Measurements from ENCODE around the gene EPM2A.
"Not testable (repeated sequence)": the region's sequence is repeated elsewhere in the genome, so short reads cannot be mapped to it uniquely, and the experiment has no call there.

EPM2A gene

DNA sequence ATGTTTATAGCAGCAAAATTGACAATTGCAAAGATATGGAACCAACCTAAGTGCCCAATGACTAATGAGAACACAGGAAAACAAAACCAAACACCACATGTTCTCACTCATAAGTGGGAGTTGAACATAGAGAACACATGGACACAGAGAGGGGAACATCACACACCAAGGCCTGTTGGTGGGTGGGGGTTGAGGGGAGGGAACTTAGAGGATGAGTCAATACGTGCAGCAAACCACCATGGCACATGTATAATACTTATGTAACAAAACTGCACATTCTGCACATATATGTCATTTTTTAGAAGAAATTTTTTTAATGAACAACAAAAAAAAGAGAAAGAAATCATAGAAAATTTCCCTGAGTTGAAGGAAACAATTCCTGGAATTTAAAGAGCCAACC is 3.9 kb downstream of the EPM2A start:
- DNase-seq (ENCODE audit: low read depth in 2 of 2, low spot score in 1 of 2) = peak in 1 of 2 donors; percentile 9

DNA sequence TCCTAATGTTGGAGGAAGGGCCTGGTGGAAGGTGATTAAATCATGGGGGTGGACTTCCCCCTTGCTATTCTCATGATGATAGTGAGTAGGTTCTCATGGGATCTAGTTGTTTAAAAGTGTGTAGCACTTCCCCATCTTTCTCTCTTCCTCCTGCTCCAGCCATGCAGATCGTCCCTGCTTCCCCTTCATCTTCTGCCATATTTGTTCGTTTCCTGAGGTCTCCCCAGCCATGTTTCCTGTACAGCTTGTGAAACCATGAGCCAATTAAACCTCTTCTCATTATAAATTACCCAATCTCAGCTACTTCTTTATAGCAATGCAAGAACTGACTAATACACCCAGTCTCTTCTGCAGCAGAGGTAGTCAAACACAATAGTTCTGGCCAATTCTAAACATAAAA is 5.4 kb downstream of the EPM2A start:
- no peak for DNase-seq (ENCODE audit: low read depth in 2 of 2, low spot score in 1 of 2)

DNA sequence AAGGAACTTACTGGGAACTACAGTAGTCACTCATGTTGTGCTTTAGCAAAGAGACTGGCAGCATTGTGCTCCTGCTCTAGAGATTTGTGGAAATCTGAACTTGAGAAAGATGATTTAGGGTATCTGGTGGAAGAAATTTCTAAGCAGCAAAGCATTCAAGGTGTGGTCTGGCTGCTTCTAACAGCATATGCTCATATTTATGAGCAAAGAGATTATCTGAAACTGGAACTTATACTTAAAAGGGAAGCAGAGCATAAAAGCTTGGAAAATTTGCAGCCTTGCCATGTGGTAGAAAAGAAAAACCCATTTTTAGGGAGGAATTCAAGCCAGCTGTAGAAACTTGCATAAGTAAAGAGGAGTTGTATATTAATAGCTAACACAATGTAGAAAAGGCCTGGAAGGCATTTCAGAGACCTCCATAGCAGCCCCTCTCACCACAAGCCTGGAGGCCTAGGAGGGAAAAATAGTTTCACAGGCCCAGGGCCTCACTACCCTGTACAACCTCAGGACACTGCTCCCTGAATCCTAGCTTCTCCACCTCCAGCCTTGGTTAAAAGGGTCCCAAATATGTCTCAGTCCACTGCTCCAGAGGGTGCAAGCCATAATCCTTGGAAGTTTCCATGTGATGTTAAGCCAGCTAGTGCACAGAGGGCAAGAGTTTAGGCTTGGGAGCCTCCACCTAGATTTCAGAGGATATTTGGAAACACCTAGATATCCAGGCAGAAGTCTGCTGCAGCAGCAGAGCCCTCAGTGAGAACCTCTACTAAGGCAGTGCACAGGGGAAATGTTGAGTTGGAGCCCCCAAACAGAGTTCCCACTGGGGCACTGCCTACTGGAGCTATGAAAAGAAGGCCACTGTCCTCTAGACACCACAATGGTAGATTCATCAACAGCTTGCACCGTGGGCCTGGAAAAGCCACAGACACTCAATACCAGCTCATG is 6.6 kb downstream of the EPM2A start:
- DNase-seq (ENCODE audit: low read depth in 2 of 2, low spot score in 1 of 2) = no peak

DNA sequence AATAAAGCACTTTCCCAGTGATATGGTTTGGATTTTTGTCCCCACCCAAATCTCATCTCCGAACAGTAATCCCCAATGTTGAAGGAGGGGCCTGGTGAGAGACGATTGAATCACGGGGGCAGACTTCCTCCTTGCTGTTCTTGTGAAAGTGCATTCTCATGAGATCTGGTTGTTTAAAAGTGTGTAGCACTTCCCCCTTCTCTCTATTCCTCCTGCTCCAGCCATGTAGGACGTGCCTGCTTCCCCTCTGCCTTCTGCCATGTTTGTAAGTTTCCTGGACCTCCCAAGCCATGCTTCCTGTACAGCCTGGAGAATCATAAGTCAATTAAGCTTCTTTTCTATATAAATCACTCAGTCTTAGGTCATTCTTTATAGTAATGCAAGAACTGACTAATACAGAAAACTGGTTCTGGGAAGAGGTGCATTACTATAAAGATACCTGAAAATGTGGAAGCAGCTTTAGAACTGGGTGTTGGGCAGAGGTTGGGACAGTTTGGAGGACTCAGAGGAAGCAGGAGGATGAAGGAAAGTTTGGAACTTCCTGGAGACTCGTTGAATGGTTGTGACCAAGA is 7.4 kb downstream of the EPM2A start:
- no peak for DNase-seq (ENCODE audit: low read depth in 2 of 2, low spot score in 1 of 2)

DNA sequence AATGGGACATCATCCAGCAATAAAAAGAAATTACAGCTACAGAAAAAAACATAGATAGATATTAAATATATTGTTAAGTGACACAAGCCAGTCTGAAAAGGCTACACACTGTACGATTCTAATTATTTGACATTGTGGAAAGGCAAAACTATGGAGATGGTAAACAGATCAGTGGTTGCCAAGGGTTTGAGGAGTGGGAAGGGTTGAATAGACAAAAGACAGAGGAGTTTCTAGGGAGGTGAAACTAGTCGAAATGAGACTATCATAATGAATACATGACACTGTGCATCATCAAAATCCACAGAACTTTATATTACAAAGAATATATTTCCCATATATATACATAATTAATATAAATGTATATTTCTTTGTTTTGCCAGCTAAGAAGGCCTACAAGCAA is 9.8 kb downstream of the EPM2A start:
- no peak for DNase-seq (ENCODE audit: low read depth in 2 of 2, low spot score in 1 of 2)

DNA sequence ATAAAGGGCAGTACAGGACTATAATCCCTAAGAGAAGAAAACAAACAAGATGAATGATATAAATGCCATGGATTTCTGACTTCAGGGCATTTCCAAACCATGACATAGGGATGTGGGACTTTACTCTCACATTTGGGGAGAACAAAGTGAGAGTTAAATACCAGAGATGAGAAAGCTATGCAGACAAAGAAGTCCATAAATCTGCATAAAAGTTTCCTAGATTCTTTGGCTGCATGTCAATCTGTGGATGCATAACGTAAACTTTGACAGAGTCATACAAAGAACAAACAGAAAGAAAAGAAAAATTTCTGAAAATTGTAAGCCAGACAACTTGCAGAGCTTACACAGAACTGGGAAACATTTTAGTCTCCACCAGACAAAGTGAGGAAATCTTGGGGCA is 11.7 kb downstream of the EPM2A start:
- DNase-seq (ENCODE audit: low read depth in 2 of 2, low spot score in 1 of 2) = no peak

DNA sequence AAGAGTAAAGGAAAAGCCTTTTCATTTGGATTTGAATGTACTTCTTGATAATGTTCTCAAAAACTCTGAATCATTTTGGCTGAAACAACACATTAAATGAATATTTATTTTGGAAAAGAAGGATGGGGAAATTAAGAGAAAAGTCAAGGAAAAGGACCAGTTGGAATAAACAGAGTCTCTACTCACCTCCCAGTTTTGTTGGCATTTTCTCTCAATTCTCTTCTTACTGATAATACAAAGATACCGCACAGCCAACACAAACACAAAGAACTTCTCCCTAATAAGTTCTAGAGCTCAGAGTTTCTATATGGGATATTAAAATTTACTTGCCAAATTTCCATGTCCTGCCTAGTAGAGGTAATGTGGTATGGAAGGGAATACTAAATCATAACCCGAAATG is 13.1 kb downstream of the EPM2A start:
- no peak for DNase-seq (ENCODE audit: low read depth in 2 of 2, low spot score in 1 of 2)

DNA sequence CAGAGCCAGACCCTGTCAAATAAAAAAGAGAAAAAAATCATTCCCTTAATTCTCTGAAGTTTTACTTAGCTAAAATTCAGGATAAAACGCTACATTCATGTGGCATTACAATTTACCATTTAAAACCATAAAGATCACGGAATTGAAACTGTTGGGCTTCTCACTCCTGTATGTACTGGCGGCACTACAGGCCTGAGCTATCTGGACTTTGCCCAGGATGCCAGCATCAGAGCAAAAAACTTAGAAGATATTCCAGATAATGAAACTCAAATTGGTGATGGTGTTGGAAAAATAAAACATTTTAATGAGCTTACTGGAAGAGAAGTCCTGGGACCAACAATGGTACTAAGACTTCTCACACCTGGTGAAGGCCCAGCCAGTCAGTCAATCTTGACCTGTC is 14.2 kb downstream of the EPM2A start:
- no peak for DNase-seq (ENCODE audit: low read depth in 2 of 2, low spot score in 1 of 2)

DNA sequence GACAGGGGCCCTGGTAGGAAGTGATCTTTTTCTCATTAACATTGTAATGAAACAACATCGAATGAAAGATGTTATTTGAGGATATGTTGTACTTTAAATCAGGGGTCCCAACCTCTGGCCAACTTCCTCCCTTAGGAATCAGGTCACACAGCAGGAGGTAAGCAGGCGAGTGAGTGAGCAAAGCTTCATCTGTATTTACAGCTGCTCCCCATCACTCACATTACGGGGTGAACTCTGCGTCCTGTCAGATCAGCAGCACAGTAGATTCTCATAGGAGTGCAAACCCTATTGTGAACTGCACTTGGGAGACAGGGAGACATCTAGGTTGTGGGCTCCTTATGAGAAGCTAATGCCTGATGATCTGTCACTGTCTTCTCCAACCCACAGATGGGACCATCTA is 19.9 kb downstream of the EPM2A start:
- no peak for DNase-seq (ENCODE audit: low read depth in 2 of 2, low spot score in 1 of 2)

DNA sequence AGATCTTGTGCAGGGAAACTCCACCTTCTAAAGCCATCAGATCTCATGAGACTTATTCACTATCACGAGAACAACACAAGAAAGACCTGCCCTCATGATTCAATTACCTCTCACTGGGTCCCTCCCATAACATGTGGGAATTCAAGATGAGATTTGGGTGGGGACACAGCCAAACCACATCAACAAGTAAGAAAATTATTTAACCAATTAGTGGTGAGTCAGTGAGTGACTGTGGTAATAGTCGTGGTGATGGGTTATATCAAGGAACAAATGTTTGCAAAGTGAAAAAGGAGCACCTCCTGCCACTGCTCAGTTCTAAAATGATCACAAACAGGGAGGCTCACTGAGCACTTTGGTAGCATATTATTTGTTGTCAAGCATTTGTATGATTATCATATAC is 20.6 kb downstream of the EPM2A start:
- DNase-seq (ENCODE audit: low read depth in 2 of 2, low spot score in 1 of 2) = no peak

DNA sequence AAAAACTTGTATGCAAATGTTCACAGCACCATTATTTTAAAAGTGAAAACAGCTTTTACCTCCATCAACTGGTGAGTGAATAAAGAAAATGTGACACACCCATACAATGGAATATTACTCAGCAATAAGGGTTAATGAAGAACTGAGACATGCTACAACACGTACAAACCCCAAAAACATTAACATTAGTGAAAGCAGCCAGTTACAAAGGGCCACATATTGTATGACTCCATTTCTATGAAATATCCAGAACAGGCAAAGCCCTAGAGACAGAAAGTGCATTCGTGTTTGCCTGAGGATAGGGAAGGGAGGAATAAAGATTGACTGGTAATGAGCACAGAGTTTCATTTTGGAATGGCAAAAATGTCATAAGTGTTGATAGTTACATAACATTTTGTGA is 21.5 kb downstream of the EPM2A start:
- DNase-seq (ENCODE audit: low read depth in 2 of 2, low spot score in 1 of 2) = no peak

DNA sequence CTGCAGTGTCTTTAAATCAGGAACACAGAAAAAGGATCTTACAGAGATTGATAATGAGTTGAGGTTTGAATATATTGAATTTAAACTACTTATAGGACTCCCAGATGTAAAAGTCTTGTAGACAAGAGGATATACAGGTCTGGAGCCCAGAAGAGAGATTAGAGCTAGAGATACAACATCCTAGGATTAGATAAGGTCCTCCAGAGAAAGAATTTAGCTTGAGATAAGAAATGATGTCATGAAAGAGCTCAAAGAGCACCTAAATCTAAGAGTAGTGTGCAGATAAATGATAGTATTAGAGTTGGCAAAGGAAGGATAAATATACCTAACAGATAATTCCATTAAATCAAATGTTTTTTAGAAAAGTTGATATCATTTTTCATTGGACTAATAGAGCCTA is 23.9 kb downstream of the EPM2A start:
- no peak for DNase-seq (ENCODE audit: low read depth in 2 of 2, low spot score in 1 of 2)

DNA sequence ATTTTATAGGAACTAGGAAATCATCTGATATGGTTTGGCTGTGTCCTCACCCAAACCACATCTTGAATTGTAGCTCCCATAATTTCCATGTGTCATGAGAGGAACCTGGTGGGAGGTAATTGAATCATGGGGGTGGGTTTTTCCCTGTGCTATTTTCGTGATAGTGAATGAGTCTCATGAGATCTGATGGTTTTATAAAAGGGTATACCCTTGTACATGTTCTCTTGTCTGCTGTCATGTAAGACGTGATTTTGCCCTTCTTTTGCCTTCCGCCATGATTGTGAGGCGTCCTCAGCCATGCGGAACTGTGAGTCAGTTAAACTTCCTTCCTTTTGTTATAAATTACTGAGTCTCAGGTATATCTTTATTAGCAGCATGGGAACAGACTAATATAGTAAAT is 27.9 kb downstream of the EPM2A start:
- no peak for DNase-seq (ENCODE audit: low read depth in 2 of 2, low spot score in 1 of 2)

DNA sequence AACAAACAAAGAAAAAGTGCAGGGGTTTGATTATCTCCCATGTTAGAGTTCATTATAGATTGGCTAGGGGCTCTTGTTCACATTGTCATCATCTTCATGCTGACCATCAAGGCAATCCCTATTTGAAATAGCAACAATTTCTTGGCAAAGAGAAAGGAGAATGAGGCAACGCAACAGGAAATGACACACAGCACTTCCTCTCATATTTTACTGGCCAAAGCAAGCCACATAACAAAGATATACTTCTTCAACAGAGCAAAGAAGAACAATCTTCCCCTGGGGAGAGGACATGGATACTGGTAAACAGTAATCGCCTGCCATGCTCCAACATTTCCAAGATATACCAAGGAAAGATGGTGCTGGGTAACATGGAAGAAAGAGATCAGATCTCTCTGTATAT is 29.8 kb downstream of the EPM2A start:
- no peak for DNase-seq (ENCODE audit: low read depth in 2 of 2, low spot score in 1 of 2)

DNA sequence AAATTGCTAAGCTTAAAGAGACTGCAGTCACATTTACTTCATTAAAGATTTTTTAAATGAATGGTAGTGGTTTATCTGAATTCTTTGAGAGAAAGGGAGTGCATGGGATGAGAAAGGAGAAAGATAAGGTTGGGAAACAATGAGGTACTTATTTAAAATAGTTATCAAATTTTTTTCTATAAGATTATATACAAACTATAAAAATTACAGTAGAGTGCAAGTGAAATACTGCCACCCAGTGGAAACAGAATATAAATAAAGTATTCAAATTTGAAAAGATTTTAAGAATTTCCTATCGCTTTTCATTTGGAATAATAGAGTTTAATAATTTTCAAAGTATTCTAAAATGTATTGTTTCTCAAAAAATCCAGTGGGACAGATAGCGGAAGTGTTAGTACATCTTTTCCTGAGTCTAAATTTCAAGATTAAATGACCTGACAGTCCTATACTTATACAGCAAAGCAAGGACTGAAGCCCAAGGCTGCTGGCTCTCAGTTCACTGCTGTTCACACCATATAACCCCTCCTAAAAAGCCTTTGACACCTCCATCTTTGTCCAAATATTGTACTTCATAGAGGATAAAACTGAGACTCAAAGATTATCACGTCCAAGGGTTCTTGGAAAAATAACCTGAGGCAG is 31.1 kb downstream of the EPM2A start:
- DNase-seq (ENCODE audit: low read depth in 2 of 2, low spot score in 1 of 2) = no peak

DNA sequence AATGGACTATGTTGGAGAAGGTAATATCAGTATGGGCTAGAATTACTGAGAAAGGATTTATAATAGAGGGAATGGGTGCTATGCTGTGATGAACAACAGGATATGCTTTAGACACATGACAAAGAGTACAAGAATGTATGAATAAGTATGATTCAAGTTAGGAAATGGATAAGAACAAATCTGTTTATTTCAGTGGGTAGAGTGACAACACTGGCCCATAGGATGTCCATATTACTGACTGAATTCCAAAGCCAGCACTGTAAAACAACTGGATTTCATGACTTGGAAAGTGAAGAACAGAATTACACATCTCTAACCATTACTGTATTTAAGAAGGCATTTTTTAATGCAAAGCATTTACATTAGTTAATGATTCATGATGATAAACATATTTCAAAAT is 35.9 kb downstream of the EPM2A start:
- DNase-seq (ENCODE audit: low read depth in 2 of 2, low spot score in 1 of 2) = no peak

DNA sequence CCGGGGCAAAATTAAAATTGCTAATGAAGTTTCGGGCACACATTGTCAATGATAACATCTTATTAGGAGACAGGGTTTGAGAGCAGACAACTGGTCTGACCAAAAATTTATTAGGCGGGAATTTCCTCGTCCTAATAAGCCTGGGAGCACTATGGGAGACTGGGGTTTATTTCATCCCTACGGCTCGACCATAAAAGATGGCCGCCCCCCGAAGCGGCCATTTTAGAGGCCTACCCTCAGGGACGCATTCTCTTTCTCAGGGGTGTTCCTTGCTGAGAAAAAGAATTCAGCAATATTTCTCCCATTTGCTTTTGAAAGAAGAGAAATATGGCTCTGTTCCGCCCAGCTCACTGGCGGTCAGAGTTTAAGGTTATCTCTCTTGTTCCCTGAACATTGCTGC is 37.9 kb downstream of the EPM2A start:
- not testable (repeated sequence) for DNase-seq (ENCODE audit: low read depth in 2 of 2, low spot score in 1 of 2)

DNA sequence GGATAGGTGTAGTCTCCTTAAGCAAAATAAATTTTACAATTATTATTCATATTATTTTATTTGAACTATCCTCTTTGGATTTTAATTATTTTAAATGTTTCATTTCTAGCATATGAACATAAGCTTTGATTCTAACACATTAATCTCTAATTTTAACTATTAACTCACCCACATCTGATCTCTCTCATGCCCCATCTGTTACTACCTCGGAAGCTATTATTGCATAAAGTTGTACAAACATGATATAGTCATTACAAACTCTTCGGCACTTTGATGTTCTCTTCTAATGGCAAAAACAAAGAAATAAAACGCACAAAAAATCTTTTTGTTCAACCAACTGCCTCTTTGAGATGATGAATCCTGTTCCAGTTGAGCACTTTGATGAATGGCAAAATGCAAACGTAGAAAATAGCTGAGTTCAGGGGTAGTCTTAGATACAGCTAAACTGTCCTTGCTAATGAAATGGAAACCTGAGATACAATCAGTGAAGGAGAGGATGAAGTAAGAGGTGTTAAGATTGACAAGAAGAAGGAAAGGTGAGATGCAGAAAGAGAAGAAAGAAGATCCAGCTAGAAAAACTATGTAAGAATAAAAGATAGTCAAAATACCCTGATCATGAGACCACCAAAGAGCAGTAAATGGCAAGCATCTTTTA is 41.1 kb downstream of the EPM2A start:
- DNase-seq (ENCODE audit: low read depth in 2 of 2, low spot score in 1 of 2) = no peak

DNA sequence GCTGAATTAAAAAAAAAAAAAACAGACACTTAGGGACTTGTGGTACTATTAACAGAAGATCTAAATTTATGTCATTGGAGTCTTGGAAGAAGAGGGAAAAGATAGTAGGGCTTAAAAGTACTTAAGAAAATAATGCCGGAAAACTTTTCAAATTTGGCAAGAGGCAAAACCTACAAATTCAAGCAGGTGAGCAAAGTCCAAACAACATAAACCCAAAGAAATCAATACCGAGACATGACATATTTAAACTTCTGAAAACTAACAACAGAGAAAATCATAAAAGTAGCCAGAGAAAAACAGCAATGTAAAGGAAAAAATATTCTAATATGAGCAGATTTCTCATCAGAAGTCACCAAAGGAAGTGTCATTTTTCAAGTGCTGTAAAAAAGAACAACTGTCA is 44.4 kb downstream of the EPM2A start:
- no peak for DNase-seq (ENCODE audit: low read depth in 2 of 2, low spot score in 1 of 2)

DNA sequence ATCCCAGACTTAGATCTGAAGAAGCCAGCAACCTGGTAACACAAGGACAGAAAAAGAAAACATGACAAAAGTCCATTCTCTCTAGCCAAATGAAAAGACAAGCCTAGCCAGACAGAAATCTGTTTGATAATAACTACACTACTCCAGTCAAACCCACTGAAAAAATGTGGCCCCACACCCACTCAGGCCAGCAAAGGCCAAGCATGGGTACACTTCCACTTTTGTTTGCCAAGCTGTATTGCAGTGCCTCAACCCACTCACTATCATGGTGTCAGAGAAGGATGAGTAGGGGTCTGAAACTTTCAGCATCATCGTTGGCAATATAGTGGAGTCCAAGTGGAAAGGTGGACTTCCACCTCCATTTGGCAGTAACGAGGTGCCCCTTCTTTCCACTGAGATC is 45.8 kb downstream of the EPM2A start:
- no peak for DNase-seq (ENCODE audit: low read depth in 2 of 2, low spot score in 1 of 2)

DNA sequence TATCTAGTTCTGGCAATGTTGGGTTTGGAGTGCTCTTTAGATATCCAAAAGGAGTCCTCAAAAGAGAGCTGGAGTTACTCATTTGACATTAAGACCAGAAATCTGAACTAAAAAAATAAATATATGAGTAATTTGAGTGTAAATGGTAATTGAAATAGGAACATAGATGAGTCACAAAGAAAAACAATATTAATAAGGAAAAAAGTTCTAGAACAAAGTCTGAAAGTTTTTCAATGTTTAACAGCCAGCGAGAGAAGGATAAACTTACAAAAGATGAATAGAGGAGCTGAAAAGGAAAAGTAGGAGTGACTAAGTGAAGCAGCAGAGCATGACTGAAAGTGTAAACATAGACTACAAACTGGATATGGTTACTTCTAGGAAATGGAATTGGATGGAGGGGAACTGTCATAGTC is 46.8 kb downstream of the EPM2A start:
- no peak for DNase-seq (ENCODE audit: low read depth in 2 of 2, low spot score in 1 of 2)

DNA sequence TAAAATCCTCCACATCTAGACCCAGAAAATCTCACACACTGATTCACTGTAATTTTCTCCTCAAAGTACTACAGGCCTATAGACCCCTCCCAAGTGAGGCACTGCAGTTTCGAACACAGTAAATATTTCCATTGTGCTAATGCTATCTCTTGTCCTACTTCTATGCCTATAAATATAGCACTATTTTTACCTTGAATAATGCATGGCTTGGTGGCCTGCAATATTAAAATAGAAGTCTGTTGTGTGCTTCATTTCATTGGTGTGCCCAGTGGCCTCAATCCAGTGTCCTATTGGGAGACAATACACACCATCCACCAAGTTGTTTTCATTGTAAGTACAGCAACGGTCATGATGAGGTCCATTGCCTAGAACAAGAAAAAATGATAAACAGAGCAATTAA is 49.4 kb downstream of the EPM2A start:
- DNase-seq (ENCODE audit: low read depth in 2 of 2, low spot score in 1 of 2) = no peak
